Keratinocyte (primary cell): ENCODE results near the gene SMAD5. TPM values are rescaled to one million over a fixed set of nuclear protein-coding genes. Genes with fewer than 3 reads are reported as not detected.

ENCODE experiments used
- DNase-seq: peaks from one replicate; pipeline ENCODE4 v3.0.0-alpha.2; 2011; ENCODE audit warnings: low read depth, missing footprints, low spot score
- FAIRE-seq: peaks from 2 replicates; lab custom pipeline; 2011; peaks lifted over from hg19 to GRCh38; lab: Jason Lieb, UNC
- H2AFZ ChIP-seq: 2 replicates; pipeline ENCODE4 v1.6.0; 2012; ENCODE audit warnings: low read length, control low read depth, inconsistent platforms; ENCODE audit not compliant: control insufficient read depth
- H3K27ac ChIP-seq: 2 replicates; pipeline ENCODE4 v1.5.1; 2011; ENCODE audit warnings: low read length; ENCODE audit not compliant: control insufficient read depth, insufficient read depth
- H3K27me3 ChIP-seq: 3 replicates; pipeline ENCODE4 v1.6.0; 2011; ENCODE audit warnings: low read length; ENCODE audit not compliant: control insufficient read depth, insufficient read depth; ENCODE audit errors: extremely low read depth
- H3K36me3 ChIP-seq, 2 experiments: 2 replicates in 1 of 2; 3 replicates in 1 of 2; pipeline ENCODE4 v1.5.1; 2011; ENCODE audit warnings: low read length in 2 of 2, mild to moderate bottlenecking in 1 of 2; ENCODE audit not compliant: control insufficient read depth in 2 of 2, insufficient read depth in 2 of 2; ENCODE audit errors: extremely low read depth in 1 of 2
- H3K4me1 ChIP-seq: 3 replicates; pipeline ENCODE4 v1.5.1; 2011; ENCODE audit warnings: low read length; ENCODE audit not compliant: control insufficient read depth, insufficient read depth; ENCODE audit errors: extremely low read depth
- H3K4me2 ChIP-seq: 3 replicates; pipeline ENCODE4 v1.6.0; 2011; ENCODE audit warnings: low read depth, low read length; ENCODE audit not compliant: control insufficient read depth, insufficient read depth; ENCODE audit errors: extremely low read depth
- H3K4me3 ChIP-seq, 3 experiments: fragments of 200-600 bp in 1 of 3; sonication (generic) in 1 of 3; 2 replicates in 2 of 3; 3 replicates in 1 of 3; pipeline ENCODE4 v1.5.1; 2011 to 2016; ENCODE audit warnings: low read length in 3 of 3, mild to moderate bottlenecking in 3 of 3, control low read depth in 2 of 3, inconsistent platforms in 1 of 3, low read depth in 1 of 3, mixed read lengths in 1 of 3, mixed run types in 1 of 3, moderate library complexity in 1 of 3; ENCODE audit not compliant: control insufficient read depth in 2 of 3, insufficient read depth in 2 of 3; ENCODE audit errors: extremely low read depth in 1 of 3
- H3K79me2 ChIP-seq: 2 replicates; pipeline ENCODE4 v1.6.0; 2012; ENCODE audit warnings: low read length; ENCODE audit not compliant: control insufficient read depth, insufficient read depth
- H3K9ac ChIP-seq: 3 replicates; pipeline ENCODE4 v1.6.0; 2011; ENCODE audit warnings: low read length; ENCODE audit not compliant: control insufficient read depth, insufficient read depth; ENCODE audit errors: extremely low read depth
- H3K9me1 ChIP-seq: 3 replicates; pipeline ENCODE4 v1.6.0; 2011; ENCODE audit warnings: low read length; ENCODE audit not compliant: control insufficient read depth, insufficient read depth; ENCODE audit errors: extremely low read depth
- H3K9me3 ChIP-seq: 2 replicates; pipeline ENCODE4 v1.5.1; 2012; ENCODE audit warnings: low read depth, low read length; ENCODE audit not compliant: control insufficient read depth
- H4K20me1 ChIP-seq: 3 replicates; pipeline ENCODE4 v1.6.0; 2011; ENCODE audit warnings: low read length; ENCODE audit not compliant: control insufficient read depth, insufficient read depth; ENCODE audit errors: extremely low read depth
- EZH2 ChIP-seq: IDR thresholded peaks from one replicate; pipeline ENCODE4 v1.6.1; 2012; ENCODE audit warnings: inconsistent platforms, mild to moderate bottlenecking, low read length, moderate library complexity
- dilution Hi-C: fragments of 300-500 bp; cut with MboI; formaldehyde crosslinking; loops from one replicate; pipeline ENCODE4 v1.7.0; 2020; ENCODE audit warnings: low sequenced_read_pairs; ENCODE audit not compliant: extremely low pct_ligation_motif_present
- polyA plus RNA-seq, 5 experiments: library from polyadenylated mRNA; depleted of rRNA in 3 of 5; stranded (reverse) in 3 of 5; stranded (forward) in 1 of 5; unstranded in 1 of 5; fragments of >200 nt; gene quantifications; 1 replicate in 1 of 5; 2 replicates in 3 of 5; 3 replicates in 1 of 5; pipeline versions ENCODE4 v1.2.1 to v1.2.3, GENCODE V29; 2011 to 2012; ENCODE audit warnings: missing spikeins in 2 of 5, low read depth in 1 of 5, low replicate concordance in 1 of 5
- TF ChIP-seq, protein P1 (sequence below), 3 experiments: IDR thresholded peaks in 1 of 3; conservative IDR thresholded peaks in 1 of 3; optimal IDR thresholded peaks in 1 of 3; 2 replicates in 2 of 3; 3 replicates in 1 of 3; pipeline versions ENCODE3 to v1.5.1; 2011; ENCODE audit warnings: low read length in 3 of 3, mild to moderate bottlenecking in 3 of 3, moderate library complexity in 2 of 3, control low read depth in 1 of 3, inconsistent platforms in 1 of 3; ENCODE audit not compliant: insufficient read depth in 2 of 3; ENCODE audit errors: extremely low read depth in 1 of 3

Gene SMAD5
- polyA plus RNA-seq, 1 donor (not counting 4 experiments of a cell fraction or from before 2014, with no cell fraction given): 72.1 TPM

DNA sequence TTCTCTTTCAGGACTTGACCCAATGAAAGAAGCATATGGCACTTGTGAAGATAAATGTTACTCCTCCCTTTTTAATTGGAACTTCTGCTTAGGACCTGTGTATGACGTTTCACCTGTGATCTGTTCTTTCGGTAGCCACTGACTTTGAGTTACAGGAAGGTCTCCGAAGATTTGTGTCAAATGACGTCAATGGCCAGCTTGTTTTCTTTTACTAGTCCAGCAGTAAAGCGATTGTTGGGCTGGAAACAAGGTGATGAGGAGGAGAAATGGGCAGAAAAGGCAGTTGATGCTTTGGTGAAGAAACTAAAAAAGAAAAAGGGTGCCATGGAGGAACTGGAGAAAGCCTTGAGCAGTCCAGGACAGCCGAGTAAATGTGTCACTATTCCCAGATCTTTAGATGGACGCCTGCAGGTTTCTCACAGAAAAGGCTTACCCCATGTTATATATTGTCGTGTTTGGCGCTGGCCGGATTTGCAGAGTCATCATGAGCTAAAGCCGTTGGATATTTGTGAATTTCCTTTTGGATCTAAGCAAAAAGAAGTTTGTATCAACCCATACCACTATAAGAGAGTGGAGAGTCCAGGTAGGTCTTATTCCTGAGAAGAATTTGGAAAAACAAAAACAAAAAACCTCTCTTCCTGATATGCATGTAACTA is 21.1 kb downstream of the SMAD5 start:
- Histone ChIP-seq H3K79me2 (peaks cover 89% of the 10 kb centered on the region), H3K9me1 (no peaks in the 10 kb centered on the region), H4K20me1 (peaks cover 3% of the 10 kb centered on the region), H3K36me3 (peaks cover 9 to 11% of the 10 kb centered on the region in 2 experiments), H3K4me1 (peaks cover 4% of the 10 kb centered on the region), H3K27me3 (no peaks in the 10 kb centered on the region), H2AFZ (no peak overlapping the region), H3K9ac (no peak overlapping the region), H3K4me3 (no peak overlapping the region), H3K4me2 (no peak overlapping the region), H3K27ac (no peak overlapping the region), H3K9me3 (no peaks in the 10 kb centered on the region)
- DNase-seq (no peak), FAIRE-seq (no peak)
- dilution Hi-C loops: no loop called here
- TF ChIP-seq EZH2: no peak
- TF ChIP-seq, protein P1, sequence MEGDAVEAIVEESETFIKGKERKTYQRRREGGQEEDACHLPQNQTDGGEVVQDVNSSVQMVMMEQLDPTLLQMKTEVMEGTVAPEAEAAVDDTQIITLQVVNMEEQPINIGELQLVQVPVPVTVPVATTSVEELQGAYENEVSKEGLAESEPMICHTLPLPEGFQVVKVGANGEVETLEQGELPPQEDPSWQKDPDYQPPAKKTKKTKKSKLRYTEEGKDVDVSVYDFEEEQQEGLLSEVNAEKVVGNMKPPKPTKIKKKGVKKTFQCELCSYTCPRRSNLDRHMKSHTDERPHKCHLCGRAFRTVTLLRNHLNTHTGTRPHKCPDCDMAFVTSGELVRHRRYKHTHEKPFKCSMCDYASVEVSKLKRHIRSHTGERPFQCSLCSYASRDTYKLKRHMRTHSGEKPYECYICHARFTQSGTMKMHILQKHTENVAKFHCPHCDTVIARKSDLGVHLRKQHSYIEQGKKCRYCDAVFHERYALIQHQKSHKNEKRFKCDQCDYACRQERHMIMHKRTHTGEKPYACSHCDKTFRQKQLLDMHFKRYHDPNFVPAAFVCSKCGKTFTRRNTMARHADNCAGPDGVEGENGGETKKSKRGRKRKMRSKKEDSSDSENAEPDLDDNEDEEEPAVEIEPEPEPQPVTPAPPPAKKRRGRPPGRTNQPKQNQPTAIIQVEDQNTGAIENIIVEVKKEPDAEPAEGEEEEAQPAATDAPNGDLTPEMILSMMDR (optimal IDR thresholded peaks at IDR 0.05 in 1 of 3, IDR thresholded peaks at IDR 0.05 in 1 of 3, conservative IDR thresholded peaks at IDR 0.05 in 1 of 3; ENCODE audit: extremely low read depth in 1 of 3, insufficient read depth in 2 of 3, low read length in 3 of 3): no peak

DNA sequence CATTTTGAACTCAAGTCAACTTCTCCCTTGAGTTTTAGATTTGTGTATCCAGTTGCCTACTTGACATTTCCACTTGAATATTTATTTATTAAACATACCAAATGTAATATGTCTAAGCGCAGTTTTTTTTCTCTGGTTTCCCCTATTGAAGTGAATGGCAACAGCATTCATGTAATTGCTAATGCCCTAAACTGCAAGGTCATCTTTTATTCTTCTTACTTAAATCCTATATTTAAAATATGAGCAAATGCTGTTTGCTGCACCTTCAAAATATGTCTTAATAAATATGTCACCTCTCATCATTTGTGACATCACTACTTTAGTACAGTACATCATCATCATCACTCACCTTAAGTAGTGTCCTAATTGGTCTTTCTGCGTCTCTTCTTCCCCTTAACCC is 22.4 kb downstream of the SMAD5 start:
- Histone ChIP-seq H3K9ac (no peak overlapping the region), H3K4me2 (no peak overlapping the region), H3K9me3 (no peaks in the 10 kb centered on the region), H3K27ac (no peak overlapping the region), H3K9me1 (no peaks in the 10 kb centered on the region), H4K20me1 (peaks cover 3% of the 10 kb centered on the region), H2AFZ (no peak overlapping the region), H3K79me2 (peaks cover 83% of the 10 kb centered on the region), H3K36me3 (peaks cover 9 to 15% of the 10 kb centered on the region in 2 experiments), H3K4me3 (no peak overlapping the region), H3K4me1 (no peaks in the 10 kb centered on the region), H3K27me3 (no peaks in the 10 kb centered on the region)
- dilution Hi-C loops: no loop called here
- DNase-seq (no peak), FAIRE-seq (no peak)
- TF ChIP-seq, protein P1 (optimal IDR thresholded peaks at IDR 0.05 in 1 of 3, IDR thresholded peaks at IDR 0.05 in 1 of 3, conservative IDR thresholded peaks at IDR 0.05 in 1 of 3; ENCODE audit: extremely low read depth in 1 of 3, insufficient read depth in 2 of 3, low read length in 3 of 3): no peak
- no peak for TF ChIP-seq EZH2
